T47D (cell line): ENCODE data around the gene MEGF6.

Source experiments
- DNase-seq, 2 experiments: peaks; one replicate each; pipeline versions ENCODE4 v3.0.0 to v3.0.0-alpha.2; 2011 to 2012; ENCODE audit warnings: low read depth in 1 of 2, low spot score in 1 of 2
- JUND ChIP-seq: IDR thresholded peaks from 2 replicates; pipeline ENCODE4 v1.6.1; 2012; ENCODE audit warnings: low read depth
- in situ Hi-C: cut with HindIII; loops from 2 replicates; pipeline ENCODE4 v1.10.0; 2016; ENCODE audit warnings: low sequenced_read_pairs, low pct_unique_long_range_greater_than_20kb

Gene MEGF6

DNA sequence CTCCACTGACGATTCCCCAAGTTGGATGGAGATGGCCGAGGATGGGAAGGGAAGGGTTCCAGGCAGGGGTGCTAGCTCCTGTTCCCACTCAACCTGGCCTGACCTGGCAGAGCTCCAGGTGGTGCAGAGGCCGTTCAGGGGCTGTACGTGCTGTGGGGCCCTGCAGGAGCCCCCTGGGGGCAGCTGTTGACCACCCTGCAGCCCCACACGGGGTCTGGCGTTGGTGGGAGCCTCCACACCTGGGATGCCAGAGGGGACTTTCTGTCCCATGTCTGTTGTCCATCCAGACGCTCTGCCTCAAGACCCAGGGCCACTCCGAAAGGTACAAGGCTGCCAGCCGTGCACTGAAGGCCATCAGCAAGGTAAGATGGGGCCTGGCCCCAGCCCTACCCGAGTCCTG lies 136.9 kb downstream of the MEGF6 start:
- TF ChIP-seq JUND = no peak
- in situ Hi-C loops = no loop called here
- no peak for DNase-seq

DNA sequence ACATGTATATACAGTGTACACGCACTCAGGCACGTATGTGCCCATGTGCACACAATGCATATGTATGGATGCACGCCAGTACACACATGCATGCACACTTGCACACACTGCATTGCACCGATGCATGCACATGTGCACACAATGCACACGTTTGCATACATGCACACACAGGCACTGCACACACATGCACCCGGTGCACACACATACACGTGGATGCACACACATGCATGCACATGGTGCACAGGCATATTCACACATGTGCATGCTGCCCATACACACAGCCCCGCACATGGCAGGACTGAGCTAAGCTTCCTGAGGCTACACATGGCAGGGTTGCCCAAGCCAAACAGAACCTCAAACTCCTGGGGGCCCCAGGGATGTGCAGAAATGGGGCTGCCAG lies 137.3 kb downstream of the MEGF6 start:
- DNase-seq = no peak
- in situ Hi-C loops = no loop called here
- TF ChIP-seq JUND = no peak

DNA sequence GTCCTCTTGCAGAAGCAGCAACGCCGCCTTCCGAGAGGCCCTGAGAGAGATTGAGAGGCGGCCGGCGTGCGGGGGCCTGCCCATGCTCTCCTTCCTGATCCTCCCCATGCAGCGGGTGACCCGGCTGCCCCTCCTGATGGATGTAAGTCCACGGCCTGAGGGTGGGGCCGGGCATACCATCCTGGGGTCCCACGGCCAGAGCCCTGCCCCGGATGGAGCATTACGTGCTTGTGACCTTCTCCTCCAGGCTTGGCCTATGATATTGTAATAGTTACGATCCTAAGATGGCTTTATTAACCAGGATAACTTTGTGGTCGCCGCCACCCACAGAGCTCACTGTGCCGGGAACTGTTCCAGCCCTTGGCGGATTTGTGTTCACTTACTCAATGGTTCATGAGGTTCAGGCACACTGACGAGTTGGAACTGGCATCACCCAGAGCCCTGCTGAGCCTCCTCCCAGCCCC lies 137.9 kb downstream of the MEGF6 start:
- in situ Hi-C loops = no loop called here
- DNase-seq = no peak
- TF ChIP-seq JUND = no peak

DNA sequence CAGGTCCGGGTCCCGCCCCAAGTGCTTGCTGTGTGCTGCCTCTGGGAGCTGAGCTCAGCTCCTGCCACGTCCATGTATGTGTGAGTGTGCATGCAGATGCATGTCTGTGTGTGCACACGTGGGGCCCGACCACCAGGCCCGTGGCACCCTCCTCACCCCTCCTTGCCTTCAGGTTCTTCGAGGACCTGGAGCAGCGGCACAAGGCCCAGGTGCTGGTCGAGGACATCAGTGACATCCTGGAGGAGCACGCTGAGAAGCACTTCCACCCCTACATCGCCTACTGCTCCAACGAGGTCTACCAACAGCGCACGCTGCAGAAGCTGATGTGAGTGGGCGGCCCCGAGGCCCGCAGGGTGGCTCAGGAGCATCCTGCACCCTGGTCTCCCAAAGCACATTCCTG lies 138.4 kb downstream of the MEGF6 start:
- DNase-seq = no peak
- in situ Hi-C loops = no loop called here
- TF ChIP-seq JUND = no peak

DNA sequence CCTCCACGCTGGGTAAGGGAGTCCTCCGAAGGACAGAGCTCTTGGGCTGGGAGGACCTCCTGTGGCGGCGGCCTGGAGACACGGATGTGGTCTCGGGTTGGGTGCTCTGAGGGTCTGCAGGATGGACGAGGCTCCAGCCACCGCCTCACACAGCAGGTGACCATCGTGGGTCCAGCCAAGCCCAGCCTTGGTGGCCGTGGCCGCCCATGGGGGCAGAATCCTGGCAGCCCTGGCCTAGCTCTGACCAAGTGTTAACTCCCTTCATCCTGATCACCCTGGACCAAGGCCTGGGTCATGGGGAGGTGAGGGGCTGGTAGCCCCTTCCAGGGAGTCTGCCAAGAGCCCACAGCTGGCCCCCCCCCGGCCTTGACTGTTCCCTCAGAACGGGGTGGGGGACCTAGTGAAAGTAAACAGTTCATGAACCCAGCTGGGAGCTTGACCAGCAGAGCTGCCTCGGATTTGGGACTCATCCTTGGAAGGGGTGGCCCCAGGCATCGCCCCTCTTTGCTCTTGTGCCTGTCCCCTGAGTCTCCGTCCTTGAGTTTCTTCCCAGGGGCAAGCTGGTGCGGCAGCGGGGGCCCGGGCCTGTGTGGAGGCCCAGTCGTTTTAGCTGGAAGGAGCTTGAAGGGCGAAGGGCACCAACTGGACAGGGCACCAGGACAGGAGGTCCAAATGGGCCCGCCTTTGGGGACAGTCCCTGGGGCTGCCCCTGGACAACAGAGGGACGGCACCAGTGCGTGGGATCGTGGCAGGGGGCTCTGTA lies 139.0 kb downstream of the MEGF6 start:
- no peak for TF ChIP-seq JUND
- in situ Hi-C loops = no loop called here
- DNase-seq = no peak

DNA sequence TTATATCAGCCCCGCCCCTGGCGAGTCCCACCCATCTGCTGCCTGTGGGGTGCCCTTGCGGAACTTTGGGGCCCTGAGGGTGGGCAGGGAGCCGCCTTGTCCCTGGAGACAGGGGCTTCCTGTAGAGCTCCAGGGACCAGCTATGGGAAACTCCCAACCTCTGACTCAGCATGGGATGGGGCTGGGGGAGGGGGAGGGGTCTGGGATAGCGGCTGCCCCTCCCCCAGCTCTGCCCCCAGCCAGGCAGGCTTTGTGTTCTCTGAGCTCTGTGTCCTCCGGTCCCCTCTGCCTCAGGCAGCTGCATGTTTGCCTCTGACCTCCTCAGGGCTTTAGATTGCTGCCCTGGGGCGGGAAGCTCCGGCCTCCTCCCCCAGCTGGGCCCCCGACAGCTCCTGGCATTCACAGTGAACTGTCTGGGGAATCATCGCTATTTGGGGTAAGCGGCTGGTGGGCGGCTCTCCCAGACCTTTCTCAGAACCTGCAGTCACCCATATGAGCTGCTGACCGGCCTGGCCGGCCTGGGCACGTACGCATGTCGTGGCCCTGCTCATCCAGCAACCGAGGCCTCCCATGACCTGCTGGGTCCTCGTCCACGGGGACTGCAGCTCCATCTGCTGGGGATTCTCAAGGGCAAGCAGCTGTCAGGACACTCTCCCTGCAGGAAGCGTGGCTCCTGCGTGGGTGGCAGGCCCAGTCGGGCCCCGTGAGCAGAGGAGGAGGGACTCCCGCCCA lies 139.8 kb downstream of the MEGF6 start:
- no peak for DNase-seq
- in situ Hi-C loops = no loop called here

DNA sequence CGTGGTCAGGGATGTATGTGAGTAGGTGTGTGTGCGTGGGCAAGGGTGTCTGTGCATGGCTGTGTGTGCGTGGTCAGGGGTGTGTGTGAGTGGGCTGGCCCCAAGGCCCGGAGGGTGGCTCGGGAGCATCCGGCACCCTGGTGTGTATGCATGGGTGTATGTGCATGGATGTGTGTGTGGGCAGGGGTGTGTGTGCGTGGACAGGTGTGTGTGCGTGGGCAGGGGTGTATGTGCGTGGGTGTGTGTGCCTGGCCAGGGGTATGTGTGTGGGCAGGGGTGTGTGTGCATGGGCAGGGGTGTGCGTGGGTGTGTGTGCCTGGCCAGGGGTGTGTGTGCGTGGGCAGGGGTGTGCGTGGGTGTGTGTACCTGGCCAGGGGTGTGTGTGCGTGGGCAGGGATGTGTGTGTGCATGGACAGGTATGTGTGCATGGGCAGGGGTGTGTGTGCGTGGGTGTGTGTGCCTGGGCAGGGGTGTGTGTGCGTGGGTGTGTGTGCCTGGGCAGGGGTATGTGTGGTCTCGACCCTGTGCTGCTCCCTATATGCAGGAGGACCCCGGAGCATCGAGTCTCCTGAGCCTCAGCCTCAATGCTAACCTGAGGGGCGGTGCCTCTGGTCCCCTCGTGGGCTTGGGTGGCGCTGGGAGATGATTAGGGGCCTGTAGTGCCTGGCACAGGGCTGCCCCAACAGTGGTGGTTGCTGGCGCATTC lies 140.5 kb downstream of the MEGF6 start:
- in situ Hi-C loops = no loop called here
- DNase-seq = no peak
- no peak for TF ChIP-seq JUND

More for the DNA sequence above, 139.8 kb downstream of the MEGF6 start:
- TF ChIP-seq JUND = no peak

DNA sequence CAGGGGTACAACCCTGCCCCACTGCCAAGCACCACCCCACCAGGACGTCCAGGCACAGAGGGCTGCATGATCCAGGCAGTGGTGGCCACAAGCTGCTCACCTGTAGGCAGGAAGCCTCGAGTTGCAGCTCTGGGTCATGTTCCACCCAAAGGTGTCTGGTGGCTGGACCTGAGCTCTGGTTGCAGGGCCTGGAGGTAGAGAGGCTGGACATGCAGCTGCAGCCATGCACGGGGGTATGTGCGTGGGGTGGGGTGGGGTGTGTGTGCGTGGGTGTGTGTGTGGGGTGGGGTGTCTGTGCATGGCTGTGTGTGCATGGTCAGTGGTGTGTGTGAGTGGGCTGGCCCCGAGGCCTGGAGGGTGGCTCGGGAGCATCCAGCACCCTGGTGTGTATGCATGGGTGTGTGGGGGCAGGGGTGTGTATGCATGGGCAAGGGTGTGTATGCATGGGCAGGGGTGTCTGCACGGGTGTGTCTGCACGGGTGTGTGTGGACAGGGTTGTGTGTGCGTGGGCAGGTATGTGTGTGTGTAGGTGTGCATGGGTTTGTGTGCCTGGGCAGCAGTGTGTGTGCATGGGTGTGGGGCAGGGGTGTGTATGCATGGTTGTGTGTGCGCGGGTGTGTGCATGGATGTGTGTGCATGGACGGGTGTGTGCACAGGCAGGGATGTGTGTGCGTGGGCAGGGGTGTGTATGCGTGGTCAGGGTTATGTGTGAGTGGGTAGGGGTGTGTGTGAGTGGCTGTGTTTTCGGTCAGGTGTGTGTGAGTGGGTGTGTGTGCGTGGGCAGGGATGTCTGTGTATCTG lies 141.3 kb downstream of the MEGF6 start:
- in situ Hi-C loops = no loop called here
- TF ChIP-seq JUND = no peak

DNA sequence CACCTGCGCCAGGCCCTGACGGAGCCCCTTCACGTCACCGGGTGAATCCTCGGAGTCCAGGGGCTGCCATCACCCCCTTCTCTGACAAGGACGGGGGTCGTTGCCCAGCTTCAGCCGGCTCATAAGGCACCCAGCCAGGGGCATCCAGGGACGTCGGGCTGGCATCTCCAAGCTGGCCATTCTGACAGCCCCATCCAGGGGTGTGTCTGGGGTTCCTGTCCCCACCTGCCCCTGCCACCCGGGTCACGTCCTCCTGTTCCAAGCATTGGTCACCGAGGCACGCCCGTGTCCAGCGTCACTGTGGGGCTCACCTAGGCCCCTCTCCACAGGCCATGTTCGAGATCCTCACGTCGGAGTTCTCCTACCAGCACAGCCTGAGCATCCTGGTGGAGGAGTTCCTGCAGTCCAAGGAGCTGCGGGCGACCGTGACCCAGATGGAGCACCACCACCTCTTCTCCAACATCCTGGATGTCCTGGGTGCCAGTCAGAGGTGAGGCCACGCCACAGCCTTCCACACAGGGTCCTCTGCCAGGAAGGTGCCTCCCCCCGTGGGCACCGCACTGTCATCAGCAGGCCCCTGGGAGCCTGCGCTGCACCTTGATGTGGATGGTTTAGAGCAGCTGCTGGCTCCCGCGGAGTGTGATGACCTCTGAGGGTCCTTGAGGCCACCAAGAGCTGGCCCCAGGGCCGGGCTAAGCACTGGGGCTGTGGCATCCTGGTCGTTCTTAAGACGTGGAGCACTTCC lies 142.0 kb downstream of the MEGF6 start:
- TF ChIP-seq JUND = no peak
- no peak for DNase-seq
- in situ Hi-C loops = no loop called here

More for the DNA sequence above, 141.3 kb downstream of the MEGF6 start:
- no peak for DNase-seq

DNA sequence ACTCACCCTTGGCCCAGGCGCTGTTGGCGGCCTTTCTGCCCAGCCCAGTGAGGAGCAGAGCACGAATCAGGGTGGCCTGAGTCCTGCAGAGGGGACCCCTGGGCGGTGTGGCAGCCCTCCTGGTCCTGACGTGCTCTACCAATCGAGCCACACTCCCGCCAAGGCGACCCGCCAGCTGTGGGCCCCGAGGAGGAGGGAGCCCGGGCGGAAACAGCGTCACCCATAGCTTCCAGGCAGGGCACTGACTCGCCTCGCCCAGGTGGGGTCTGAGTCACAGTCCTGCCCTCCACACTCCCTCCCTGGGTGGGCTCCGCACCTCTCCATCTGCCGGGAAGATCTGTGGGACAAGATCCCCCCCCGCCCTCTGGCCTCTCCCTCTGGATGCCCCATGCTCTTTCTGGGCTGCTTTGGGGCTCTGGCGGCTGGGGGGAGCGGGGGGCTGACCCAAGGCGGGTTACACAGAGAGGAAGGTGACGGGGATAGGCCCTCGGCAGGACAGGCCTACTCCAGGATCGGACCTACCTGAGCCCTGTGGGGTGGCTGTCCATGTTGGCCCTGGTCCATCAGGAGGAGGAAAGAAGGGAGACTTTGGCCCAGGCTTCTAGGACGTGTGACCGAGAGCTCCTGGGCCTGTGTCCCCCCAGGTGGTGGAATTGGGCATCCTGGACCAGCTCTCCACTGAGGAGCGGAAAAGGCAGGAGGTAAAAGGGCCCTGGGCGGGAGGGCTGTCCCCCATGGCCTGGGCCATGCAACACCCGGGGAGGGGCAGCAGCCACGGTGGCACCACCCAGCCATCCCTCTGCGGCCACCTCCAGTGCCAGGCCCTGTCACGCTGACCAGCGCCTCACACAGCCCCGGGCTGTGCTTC lies 142.8 kb downstream of the MEGF6 start:
- no peak for DNase-seq
- in situ Hi-C loops = no loop called here
- no peak for TF ChIP-seq JUND
